ENCODE results near the gene CCDC88A. TPM values are rescaled to one million over a fixed set of nuclear protein-coding genes. Genes with fewer than 3 reads are reported as not detected.

The CCDC88A gene
- total and polyA plus RNA-seq, 2 donors (not counting 1 experiment from before 2014, with no cell fraction given), result 40.8 to 56.5 TPM

GRCh38 chr2:55364189-55365055, 55.2 kb downstream of the CCDC88A start:
- Histone ChIP-seq H3K36me3 (ENCODE audit: control insufficient read depth, insufficient read depth, low read length) (no peaks in the 10 kb centered on the region), H2AFZ (ENCODE audit: low read length) (no peak overlapping the region), H3K9me3 (ENCODE audit: control insufficient read depth, insufficient read depth, low read depth, low read length) (no peaks in the 10 kb centered on the region), H3K9ac (ENCODE audit: insufficient read depth, low read length) (no peak overlapping the region), H3K27ac (ENCODE audit: insufficient read depth, low read length) (no peak overlapping the region), H4K20me1 (ENCODE audit: control insufficient read depth, extremely low read depth, insufficient read depth, low read length) (no peaks in the 10 kb centered on the region), H3K4me3 (replicated peaks in 1 of 4; ENCODE audit: control extremely low read depth in 1 of 4, insufficient read depth in 1 of 4, low read depth in 3 of 4, low read length in 4 of 4) (no peak overlapping the region), H3K27me3 (ENCODE audit: control insufficient read depth, insufficient read depth, low read length) (no peaks in the 10 kb centered on the region), H3K4me1 (ENCODE audit: control insufficient read depth, extremely low read depth, insufficient read depth, low read length) (no peaks in the 10 kb centered on the region), H3K79me2 (ENCODE audit: control insufficient read depth, insufficient read depth, low read length) (no peaks in the 10 kb centered on the region), H3K4me2 (ENCODE audit: extremely low read depth, insufficient read depth, low read length) (peak overlapping the region; percentile 4)
- DNase-seq (ENCODE audit: low read depth in 2 of 2), result peak; percentile 96 to 99
- TF ChIP-seq CTCF (conservative IDR thresholded peaks at IDR 0.05 in 1 of 2, IDR thresholded peaks at IDR 0.05 in 1 of 2; ENCODE audit: low read depth in 1 of 2, low read length in 2 of 2) (no peak), EZH2 (IDR thresholded peaks at IDR 0.05; ENCODE audit: low read length, missing control alignments) (no peak)

- TF ChIP-seq CTCF (conservative IDR thresholded peaks at IDR 0.05 in 1 of 2, IDR thresholded peaks at IDR 0.05 in 1 of 2; ENCODE audit: low read depth in 1 of 2, low read length in 2 of 2) (no peak), EZH2 (IDR thresholded peaks at IDR 0.05; ENCODE audit: low read length, missing control alignments) (no peak)
- Histone ChIP-seq H3K9me3 (ENCODE audit: control insufficient read depth, insufficient read depth, low read depth, low read length) (no peaks in the 10 kb centered on the region), H2AFZ (ENCODE audit: low read length) (no peak overlapping the region), H3K4me2 (ENCODE audit: extremely low read depth, insufficient read depth, low read length) (no peak overlapping the region), H3K27me3 (ENCODE audit: control insufficient read depth, insufficient read depth, low read length) (no peaks in the 10 kb centered on the region), H3K4me1 (ENCODE audit: control insufficient read depth, extremely low read depth, insufficient read depth, low read length) (no peaks in the 10 kb centered on the region), H3K9ac (ENCODE audit: insufficient read depth, low read length) (no peak overlapping the region), H3K27ac (ENCODE audit: insufficient read depth, low read length) (no peak overlapping the region), H4K20me1 (ENCODE audit: control insufficient read depth, extremely low read depth, insufficient read depth, low read length) (no peaks in the 10 kb centered on the region), H3K4me3 (replicated peaks in 1 of 4; ENCODE audit: control extremely low read depth in 1 of 4, insufficient read depth in 1 of 4, low read depth in 3 of 4, low read length in 4 of 4) (no peak overlapping the region), H3K36me3 (ENCODE audit: control insufficient read depth, insufficient read depth, low read length) (no peaks in the 10 kb centered on the region), H3K79me2 (ENCODE audit: control insufficient read depth, insufficient read depth, low read length) (no peaks in the 10 kb centered on the region)
- DNase-seq (ENCODE audit: low read depth in 2 of 2), result no peak
Measured at GRCh38 chr2:55363636-55364035, 56.0 kb downstream of the CCDC88A start.

- no peaks in the 10 kb centered on the region for H3K9me3 ChIP-seq (ENCODE audit: control insufficient read depth, insufficient read depth, low read depth, low read length)
- H3K4me2 ChIP-seq (ENCODE audit: extremely low read depth, insufficient read depth, low read length), result no peak overlapping the region
- H3K9ac ChIP-seq (ENCODE audit: insufficient read depth, low read length), result no peak overlapping the region
- TF ChIP-seq EZH2 (IDR thresholded peaks at IDR 0.05; ENCODE audit: low read length, missing control alignments), result no peak
- TF ChIP-seq CTCF (conservative IDR thresholded peaks at IDR 0.05 in 1 of 2, IDR thresholded peaks at IDR 0.05 in 1 of 2; ENCODE audit: low read depth in 1 of 2, low read length in 2 of 2), result no peak
- no peak overlapping the region for H2AFZ ChIP-seq (ENCODE audit: low read length)
- H3K79me2 ChIP-seq (ENCODE audit: control insufficient read depth, insufficient read depth, low read length), result no peaks in the 10 kb centered on the region
- no peak overlapping the region for H3K27ac ChIP-seq (ENCODE audit: insufficient read depth, low read length)
- no peak overlapping the region for H3K4me3 ChIP-seq (replicated peaks in 1 of 4; ENCODE audit: control extremely low read depth in 1 of 4, insufficient read depth in 1 of 4, low read depth in 3 of 4, low read length in 4 of 4)
- no peaks in the 10 kb centered on the region for H3K4me1 ChIP-seq (ENCODE audit: control insufficient read depth, extremely low read depth, insufficient read depth, low read length)
- DNase-seq (ENCODE audit: low read depth in 2 of 2), result no peak
- no peaks in the 10 kb centered on the region for H4K20me1 ChIP-seq (ENCODE audit: control insufficient read depth, extremely low read depth, insufficient read depth, low read length)
- no peaks in the 10 kb centered on the region for H3K36me3 ChIP-seq (ENCODE audit: control insufficient read depth, insufficient read depth, low read length)
- H3K27me3 ChIP-seq (ENCODE audit: control insufficient read depth, insufficient read depth, low read length), result no peaks in the 10 kb centered on the region
Measured at GRCh38 chr2:55361465-55362189, 58.0 kb downstream of the CCDC88A start.

Measured in fibroblast of lung (primary cell).